ENCODE data around the gene XXYLT1.
"Not testable (repeated sequence)": the region's sequence is repeated elsewhere in the genome, so short reads cannot be mapped to it uniquely, and the experiment has no call there.

Gene XXYLT1, protein sequence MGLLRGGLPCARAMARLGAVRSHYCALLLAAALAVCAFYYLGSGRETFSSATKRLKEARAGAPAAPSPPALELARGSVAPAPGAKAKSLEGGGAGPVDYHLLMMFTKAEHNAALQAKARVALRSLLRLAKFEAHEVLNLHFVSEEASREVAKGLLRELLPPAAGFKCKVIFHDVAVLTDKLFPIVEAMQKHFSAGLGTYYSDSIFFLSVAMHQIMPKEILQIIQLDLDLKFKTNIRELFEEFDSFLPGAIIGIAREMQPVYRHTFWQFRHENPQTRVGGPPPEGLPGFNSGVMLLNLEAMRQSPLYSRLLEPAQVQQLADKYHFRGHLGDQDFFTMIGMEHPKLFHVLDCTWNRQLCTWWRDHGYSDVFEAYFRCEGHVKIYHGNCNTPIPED

DNA sequence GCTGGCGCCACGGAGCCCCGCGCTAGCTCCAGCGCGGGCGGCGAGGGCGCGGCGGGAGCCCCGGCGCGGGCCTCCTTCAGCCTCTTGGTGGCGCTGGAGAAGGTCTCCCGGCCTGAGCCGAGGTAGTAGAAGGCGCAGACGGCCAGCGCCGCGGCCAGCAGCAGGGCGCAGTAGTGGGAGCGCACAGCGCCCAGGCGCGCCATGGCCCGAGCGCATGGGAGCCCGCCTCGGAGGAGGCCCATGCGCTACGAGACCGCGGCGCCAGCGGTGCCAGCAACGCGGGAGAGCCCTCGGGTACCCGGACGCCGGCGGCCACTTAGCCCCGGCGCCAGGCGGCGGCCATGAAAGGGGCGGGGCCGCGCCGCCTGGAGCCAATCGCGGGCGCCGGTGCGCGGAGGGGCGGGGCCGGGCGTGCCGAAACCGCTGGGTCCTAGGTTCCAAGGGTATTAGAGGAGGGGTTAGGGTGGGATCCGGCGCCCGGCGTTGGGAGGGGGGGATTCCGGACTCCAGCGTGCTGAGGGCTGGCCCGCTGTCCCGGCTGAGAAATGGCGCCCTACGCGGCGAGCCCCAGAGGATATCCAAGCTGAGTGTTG, at the start of gene XXYLT1:
TSS of gene XXYLT1 (minus strand) at position 343 of the 593 bp plus-strand sequence. CDS start at position 242, 101 bp downstream.
- peak; percentile 95 for DNase-seq

DNA sequence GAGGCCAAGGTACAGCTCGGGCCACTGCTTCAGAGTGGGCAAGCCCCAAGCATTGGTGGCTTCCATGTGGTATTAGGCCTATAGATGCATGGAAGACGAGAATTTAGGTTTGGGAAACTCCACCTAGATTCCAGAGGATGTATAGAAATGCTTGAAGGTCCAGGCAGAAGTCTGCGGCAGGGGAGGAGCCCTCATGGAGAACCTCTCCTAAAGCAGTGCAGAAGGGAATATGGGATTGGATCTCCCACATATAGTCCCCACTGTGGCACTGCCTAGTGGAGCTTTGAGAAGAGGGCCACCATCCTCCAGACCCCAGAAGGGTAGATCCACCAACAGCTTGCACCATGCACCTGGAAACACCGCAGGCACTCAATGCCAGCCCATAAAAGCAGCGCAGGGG, 48.1 kb upstream of the XXYLT1 start:
- DNase-seq, result no peak

DNA sequence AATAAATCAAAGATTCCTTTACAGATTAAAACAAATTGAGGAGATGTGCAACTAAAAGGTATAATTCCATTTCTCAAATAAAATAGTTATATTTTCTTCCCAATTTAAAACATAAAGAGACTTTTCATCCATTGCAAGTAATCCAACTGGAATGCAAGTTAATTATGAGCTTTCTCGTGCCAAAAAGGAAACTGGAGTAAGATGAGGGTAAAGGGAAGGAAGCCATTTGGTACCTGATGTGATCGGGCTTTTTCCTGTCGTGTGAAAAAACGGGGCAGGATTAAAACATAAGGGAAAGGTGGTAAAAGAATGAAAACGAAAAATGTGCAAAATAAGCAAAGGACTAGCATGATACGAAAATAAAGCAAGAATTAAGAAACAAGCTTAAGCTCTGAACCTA, 41.8 kb upstream of the XXYLT1 start:
- DNase-seq, result no peak

DNA sequence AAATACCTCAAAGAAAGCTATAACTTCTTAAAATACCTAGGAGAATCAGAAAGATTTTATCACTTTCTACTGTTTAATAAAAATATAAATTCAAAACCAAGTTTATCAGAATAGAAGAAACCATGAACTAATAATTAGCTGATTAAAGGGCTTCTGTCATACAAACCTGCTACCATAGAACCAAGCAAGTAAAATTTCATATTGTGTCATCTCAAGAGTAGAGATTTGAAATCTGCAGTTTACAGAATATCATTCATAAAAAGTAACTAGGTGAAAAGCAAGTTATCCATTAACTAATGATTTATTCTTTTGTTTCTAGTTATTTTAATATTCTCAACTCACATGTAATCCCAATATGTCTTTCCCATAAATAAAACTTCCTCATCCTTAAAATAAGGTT, 36.8 kb upstream of the XXYLT1 start:
- no peak for DNase-seq

DNA sequence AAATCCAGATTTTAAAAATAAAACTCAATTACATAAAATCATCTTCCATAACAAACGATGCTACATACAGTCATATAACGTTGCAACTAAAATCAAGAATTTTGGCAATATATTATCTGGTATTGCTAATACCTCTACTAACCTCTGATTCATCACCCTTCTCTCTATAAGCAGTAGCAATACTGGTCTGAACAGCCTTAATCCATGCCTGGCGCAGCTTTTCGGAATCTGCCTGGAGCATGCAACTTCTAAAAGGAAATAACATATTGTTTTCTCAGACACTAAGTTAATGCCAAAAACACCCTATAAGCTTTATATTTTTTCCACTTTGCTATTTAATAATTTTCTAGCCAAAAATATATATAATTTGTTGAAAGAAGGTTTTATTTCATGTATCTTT, 35.4 kb upstream of the XXYLT1 start:
- DNase-seq, result no peak

DNA sequence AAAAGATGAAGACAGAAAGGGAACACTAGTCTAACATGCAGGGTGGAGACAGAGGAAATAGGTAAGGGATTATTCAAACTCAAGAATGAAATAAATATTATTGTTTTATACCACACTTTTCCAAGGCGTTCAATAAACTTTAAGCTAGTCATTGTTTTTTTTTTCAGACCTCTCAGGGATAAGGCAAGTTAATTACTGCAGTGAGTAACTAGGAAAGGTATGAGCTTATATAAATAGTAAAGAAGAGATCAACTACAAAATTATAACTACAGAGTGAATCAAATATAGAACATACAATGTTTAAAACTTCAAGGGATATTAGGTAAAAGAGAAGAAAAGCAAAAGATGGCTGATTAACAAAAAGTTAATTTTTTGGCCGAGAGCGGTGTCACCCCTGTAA, 31.5 kb upstream of the XXYLT1 start:
- no peak for DNase-seq

DNA sequence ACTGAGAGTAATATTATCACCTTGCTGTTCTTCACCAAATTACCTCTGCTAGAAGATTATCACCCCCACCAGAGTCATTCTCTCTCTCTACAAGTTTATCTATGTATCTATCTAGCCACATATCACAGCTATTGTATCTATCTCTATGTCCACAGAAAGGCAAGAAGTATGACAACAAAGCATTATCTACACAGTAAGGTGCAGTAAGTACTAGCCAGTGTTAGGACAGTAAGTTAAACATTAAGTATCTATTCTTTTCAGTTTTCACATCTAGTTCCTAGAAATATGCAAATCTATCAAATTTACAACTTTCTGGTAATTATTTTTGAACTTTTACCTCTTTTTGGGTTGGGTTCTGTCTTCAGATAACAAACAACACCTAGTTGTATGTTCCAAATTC, 26.5 kb upstream of the XXYLT1 start:
- no peak for DNase-seq

DNA sequence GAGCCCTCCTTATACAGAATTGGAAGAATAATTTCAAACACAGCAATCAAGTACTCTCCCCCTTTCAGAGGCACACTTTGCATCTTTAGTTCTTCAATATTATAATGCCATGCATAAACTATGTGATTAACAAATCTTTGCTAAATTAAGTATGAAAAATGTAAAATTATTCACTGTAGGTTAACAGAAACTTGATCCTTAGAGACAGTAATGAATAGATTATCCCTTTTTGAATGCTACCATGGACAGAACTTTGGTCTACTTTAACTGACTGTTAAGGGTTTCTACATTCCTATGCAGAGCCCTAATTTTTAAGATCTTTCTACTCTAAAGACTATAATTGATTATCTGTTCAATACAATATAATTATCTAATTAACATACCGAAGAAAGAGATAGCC, 25.7 kb upstream of the XXYLT1 start:
- DNase-seq, result no peak

DNA sequence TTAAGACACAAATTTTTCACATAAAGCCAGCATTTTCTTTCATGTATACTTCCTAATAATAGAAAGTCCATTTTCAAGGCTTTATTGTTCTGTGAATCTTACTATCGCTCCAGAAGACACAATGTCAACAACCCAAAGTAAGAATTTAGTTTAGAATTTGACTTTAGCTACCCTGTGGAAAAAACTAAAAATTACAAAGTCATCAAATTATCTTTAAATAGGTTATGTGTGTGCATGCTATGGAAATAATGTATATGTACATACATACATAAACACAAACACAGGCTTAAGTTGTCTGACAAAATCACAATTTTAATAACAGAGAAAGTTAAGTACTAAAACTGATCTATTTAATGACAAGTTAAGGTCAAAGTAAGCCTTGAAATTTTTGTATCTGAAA, 20.2 kb upstream of the XXYLT1 start:
- no peak for DNase-seq

DNA sequence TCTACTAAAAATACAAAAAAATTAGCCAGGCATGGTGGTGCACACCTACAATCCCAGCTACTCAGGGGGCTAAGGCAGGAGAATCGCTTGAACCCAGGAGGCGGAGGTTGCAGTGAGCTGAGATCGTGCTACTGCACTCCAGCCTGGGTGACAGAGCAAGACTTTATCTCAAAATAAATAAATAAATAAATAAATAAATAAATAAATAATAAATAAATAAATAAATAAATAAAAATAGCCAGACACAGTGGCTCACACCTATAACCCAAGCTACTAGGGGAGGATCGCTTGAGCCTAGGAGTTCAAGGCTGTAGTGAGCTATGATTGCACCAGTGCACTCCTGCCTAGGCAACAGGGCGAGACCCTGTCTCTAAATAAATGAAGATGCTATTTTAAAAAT, 19.7 kb upstream of the XXYLT1 start:
- DNase-seq, result not testable (repeated sequence)

DNA sequence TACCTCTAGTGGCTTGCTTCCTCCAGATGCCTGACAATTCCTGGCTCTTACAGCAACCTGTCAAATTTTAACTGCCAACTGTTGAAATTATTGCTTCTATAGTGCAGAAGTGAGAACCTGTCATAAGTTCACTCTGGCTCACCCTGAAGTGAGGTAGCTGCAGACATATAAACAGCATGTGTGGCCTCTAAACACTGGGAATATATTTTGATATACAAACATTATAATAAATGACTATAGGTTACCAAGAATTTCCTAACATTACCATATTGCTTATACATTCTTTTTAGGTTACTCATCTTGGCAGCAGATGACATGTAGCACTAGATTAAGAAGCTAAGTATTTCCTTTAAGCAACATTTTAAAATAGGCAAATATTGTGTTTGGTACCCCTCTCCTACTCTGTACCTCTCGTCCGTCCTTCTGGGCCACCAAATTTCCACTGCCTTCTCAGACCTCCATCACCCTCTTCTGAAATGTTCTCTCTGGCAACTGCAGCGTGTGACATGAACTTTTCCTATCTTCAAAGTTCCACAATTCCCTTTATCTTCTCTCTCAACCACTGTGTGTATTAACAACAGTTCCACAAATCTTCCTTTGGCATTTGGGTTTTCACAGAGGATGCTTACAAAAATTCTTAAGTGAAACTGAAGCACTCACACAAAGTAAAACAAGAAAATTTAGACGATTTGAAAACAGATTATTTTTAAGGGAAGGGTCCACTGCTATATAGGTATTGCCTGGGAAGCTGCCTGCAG, 15.3 kb upstream of the XXYLT1 start:
- DNase-seq, result no peak

DNA sequence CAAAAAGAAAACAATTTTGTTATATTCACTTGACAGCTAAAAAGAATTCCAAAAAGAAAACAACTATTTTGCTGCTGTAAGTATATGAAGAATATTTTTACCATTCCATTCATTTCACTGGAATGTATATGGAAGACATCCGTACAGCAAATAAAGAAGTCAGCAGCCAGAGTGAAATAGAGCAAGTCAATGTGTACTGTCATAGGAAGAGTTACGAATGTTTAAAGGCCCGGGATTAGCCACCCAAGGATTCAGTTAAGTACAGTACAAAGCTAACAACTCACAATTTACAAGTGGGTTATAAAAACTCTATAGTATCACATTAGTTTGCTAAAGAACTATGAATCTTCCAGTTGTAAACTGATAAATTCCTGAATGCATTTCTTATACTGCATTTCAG, 14.4 kb upstream of the XXYLT1 start:
- DNase-seq, result no peak

DNA sequence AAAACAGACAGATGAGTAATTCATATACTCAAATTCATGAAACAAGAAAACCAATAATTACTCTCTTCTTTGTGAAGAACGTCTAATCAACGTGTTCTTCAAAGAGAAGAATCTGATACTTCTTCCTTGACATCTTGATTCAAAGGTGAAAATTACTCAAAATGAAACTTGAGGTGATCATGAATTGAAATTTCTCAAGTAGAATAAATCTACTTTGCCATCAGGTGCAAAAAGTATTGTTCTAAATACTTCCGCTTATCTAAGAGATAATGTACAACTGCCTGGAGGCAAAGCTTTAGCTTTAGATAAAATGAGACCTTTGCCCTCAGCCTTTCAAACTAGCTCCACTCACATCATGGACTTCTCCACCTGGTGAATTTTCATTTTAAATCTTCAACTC, 13.9 kb upstream of the XXYLT1 start:
- DNase-seq, result no peak

DNA sequence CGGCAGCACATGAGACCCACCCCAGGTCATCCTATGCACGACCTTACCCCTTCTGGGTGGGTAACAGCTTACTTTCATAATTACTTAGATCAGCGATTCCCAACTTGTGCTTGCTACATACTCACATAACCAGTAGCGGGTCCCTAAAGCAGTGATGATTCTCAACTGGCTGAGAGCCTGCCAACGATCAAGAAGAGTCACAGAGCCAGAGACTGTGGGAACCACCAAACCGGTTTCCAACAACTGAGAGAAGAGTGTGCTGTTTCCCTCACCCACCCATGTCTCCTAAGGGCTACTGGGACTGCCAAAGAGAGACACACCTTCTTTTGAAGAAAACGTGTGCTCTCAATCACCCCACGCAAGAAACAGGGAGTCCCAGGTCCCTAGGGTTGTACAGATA, 12.0 kb upstream of the XXYLT1 start:
- DNase-seq, result no peak

DNA sequence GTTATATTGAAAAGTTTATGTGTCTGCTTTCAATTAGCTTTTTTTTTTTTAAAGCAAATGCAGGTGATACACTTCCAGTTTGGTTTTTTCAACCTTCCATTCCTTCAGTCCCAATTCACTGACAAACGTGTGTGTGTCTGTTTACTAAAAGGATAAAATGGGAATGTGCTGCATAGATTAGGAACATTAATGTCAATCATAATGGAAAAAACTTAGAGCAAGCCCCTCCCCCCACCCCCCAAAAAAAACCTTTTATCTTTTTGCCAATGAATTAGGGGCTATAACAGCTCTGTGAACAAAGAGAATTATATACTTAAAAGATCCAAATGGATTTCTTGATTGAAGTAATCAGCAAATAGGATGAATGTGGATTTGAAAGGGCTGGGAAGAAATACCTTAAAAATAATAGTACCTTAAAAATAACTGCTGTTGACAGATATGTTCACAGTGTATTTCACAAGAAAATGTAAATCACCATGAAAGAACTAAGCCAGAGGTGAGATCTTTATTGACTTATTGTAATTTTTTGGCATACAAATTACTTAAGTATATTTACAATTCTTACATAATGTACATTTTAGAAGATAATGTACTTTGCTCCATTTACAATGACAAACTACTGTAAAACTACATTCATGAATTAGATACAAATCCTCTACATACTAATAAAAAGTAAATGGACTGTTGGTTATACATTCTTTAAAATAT, 3.5 kb upstream of the XXYLT1 start:
- no peak for DNase-seq

DNA sequence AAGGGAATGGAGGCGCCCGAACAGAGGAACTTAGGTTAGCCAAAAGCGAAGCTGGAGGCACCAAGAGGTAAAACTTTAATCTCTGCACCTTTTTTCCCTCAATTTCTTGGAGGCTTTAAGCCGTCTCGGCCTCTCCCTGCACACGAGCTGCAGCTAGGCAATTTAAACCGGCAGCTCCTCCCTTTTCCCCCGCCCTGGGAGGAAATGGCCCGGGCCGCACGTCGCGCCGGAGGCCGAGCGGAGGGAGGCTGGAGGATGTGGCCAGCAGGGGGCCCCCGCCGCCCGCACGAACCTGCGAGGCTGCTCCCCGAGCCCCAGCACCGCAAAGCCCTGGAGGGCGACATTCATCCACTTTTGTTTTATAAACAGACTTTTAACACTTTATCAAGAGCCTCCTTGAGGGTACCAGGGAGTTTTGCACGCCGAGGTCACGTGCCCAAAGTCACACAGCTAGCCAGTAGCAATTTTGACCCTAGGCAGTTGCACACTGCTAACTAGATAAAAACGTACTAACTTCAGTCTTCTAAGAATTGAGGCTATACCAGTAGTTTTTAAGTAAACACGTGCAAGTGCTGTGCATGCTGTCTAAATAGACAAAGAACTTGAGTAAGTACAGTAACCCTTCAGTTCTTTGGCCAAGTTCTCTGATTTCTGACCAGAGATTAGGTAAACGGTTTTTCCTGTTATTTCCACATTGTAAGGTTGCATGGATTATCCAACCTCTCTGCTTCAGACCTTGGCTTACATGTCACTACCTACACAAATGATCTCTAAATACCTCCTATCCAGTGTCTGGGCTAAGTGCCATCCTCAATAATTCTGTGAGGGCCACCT, 668 bp upstream of the XXYLT1 start:
- DNase-seq, result peak; percentile 96

DNA sequence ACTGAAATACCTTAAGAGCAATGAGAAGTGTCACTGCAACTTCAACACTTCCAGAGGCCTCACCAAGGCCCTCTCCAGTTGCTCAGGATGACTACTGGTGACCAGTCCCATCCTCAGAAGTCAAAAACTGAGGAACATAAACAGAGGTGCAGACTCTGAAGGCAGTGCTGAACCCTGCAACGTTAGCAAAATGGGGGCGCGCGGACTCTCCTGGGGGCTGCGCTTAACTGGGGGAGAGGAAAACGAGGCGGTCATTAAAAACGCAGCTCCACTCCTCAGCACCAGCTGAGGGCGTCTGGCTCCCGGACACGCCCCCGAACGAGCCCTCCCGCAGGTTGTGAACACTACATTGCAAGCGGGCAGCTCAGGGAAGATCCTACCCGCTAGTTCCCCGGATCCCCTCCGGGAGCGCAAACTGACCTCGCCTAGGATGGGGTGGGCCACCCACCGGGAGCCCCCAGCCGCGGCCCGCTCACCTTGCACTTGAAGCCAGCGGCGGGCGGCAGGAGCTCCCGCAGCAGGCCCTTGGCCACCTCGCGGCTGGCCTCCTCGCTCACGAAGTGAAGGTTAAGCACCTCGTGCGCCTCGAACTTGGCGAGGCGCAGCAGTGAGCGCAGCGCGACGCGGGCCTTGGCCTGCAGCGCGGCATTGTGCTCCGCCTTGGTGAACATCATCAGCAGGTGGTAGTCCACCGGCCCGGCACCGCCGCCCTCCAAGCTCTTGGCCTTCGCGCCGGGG, 711 bp downstream of the XXYLT1 start:
- peak; percentile 67 for DNase-seq

DNA sequence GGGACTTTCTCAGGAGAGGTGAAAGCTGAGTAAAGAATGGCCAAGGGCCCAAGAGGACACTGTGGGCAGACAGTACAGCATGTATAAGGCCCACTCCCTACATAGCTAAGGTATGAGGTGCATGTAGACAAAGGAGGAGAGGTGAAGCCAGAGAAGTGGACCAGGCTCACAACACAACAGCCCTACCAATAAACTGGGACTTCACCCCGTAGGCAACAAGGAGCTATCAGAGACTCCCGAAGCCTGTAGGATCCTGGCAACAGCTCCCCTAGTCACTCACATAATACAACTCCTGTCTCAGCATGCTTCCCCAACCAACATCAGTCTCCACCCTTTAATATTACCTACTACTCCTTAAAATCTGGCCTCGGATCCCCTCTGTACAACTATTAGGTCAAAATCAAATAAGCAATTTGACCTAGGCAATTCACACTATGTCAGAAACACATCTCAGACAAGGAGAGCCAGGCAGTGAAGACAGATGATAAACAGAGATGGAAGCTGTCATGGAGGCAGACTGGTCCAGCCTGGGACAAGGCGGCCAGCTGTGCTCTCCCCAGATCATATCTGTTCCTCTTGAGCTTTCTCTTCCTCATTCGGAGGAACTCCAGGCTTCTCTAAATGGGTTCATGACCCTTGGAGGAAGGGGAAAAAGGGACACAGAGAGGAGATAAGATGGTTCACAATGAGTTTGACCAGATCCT, 1.4 kb downstream of the XXYLT1 start:
- DNase-seq, result no peak

DNA sequence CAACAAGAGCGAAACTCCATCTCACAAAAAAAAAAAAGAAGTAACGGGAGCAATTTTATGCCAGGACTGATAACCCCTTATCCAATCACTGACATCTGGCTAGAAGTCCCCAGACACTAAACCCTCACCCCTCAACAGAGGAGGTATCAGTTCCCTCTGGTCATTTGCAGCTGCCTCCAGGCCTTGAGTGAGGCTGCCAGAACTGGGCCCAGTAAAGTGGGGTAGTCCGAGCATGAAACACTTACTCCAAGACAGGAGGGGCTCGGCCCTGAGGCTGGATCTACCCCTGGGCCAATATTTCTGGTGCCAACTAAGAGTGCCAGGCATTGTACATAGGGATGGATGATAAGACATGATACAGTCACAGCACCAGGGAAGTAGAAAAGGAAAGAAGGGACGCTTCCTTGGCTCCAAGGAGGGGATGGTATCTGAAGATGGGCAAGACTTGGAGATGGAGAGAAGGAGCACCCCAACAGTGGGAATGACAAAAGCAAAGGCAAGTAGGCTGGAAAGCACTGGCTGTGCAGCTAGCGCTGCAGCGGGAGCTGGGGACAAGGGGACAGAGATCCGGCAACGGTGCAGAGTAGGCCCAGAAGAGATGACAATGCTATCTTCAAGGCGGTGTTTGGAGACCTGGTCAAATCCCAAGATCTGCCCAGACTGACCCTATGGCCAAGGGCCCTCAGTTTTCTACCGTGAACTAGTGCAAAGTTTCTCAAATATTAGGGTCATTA, 2.2 kb downstream of the XXYLT1 start:
- DNase-seq, result no peak

DNA sequence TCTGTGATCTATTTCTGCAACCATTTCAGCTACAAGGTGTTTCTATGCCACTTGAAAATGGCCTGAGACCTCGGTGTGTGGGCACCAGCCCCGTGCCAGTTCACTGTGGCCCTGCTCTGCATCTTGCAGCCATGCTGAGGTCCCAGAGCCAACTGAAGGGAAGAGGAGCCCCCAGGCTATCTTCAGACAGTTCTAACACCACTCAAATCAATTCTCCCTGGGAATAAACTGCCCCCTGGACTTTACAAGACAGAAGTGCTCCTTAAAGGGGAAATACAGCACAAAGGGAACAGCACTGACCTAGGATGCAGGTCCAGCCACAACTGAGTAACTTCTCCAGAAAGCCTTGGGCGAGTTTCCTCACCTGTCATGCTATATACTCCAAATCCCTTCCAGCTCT, 3.9 kb downstream of the XXYLT1 start:
- DNase-seq, result no peak

Data from NCI-H1105 treated with DMSO at 0.1 percent for 48 hours (cell line).